Activated T-helper 2 cell treated with anti-CD3 and anti-CD28 coated beads, Interferon-gamma antibody, Interleukin-2, Interleukin-4, amounts not matched to agents 10 μg/mL and 5 μg/mL and 100 μg/mL, durations not matched to agents 14 hours and 24 hours and 36 hours (primary cell): ENCODE data around the gene TPCN1. TPM values are rescaled to one million over a fixed set of nuclear protein-coding genes. Genes with fewer than 3 reads are reported as not detected.

Experiments used
- DNase-seq: peaks from one replicate; pipeline ENCODE4 v3.0.0; 2021; ENCODE audit warnings: low spot score
- H3K27ac Mint-ChIP-seq: one replicate; pipeline ENCODE4 v1.8.0; 2021; ENCODE audit warnings: mixed read lengths
- H3K27me3 Mint-ChIP-seq: one replicate; pipeline ENCODE4 v1.8.0; 2021; ENCODE audit warnings: low read depth, mixed read lengths
- H3K36me3 Mint-ChIP-seq: one replicate; pipeline ENCODE4 v1.8.0; 2021; ENCODE audit warnings: low read depth, mixed read lengths
- H3K4me1 Mint-ChIP-seq: one replicate; pipeline ENCODE4 v1.8.0; 2021; ENCODE audit warnings: low read depth, mixed read lengths
- H3K4me3 Mint-ChIP-seq: one replicate; pipeline ENCODE4 v1.8.0; 2021; ENCODE audit warnings: low read depth, mild to moderate bottlenecking, moderate library complexity, mixed read lengths
- H3K9me3 Mint-ChIP-seq: one replicate; pipeline ENCODE4 v1.8.0; 2021; ENCODE audit warnings: mixed read lengths
- intact Hi-C: fragments of 100-400 bp; cut with micrococcal nuclease; formaldehyde crosslinking; loops from one replicate; pipeline ENCODE4 v1.15.1; 2023
- total RNA-seq: library from RNA; stranded (reverse); gene quantifications from 2 replicates; pipeline ENCODE4 v1.2.3, GENCODE V29; 2022

The TPCN1 gene
- total RNA-seq, 1 donor from 2014 or later, result 47.5 TPM

- Mint-ChIP-seq H3K9me3 (no peaks in the 10 kb centered on the region), H3K36me3 (peaks cover 51% of the 10 kb centered on the region), H3K4me3 (no peak overlapping the region), H3K27ac (no peak overlapping the region), H3K4me1 (peaks cover 30% of the 10 kb centered on the region), H3K27me3 (no peaks in the 10 kb centered on the region)
- intact Hi-C loops, result no loop called here
- no peak for DNase-seq
Measured at GRCh38 chr12:113267621-113268020, 46.4 kb downstream of the TPCN1 start.

DNA sequence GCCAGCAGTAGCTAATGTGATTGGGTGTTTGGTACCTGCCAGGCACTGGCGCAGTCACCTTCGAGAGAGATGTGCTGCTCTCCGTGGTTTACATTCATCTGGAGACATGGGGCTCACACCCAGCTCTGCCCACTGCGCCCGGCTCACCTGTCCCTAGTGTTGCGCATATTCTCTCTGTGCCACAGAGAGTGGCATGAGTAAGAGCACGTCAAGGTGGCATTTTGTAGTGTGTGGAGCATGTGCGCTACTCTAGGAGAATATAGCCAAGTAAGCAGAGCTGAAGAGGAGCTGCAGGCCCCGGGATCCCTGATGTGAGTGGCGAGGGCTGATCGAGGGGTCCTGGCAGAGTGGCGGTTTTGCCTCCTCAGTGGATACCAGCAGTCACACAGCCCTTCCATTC is 46.9 kb downstream of the TPCN1 start:
- Mint-ChIP-seq H3K27me3 (no peaks in the 10 kb centered on the region), H3K27ac (no peak overlapping the region), H3K4me1 (peaks cover 28% of the 10 kb centered on the region), H3K36me3 (peaks cover 48% of the 10 kb centered on the region), H3K4me3 (no peak overlapping the region), H3K9me3 (no peaks in the 10 kb centered on the region)
- intact Hi-C loops, result no loop called here
- no peak for DNase-seq

- Mint-ChIP-seq H3K36me3 (peaks cover 48% of the 10 kb centered on the region), H3K9me3 (no peaks in the 10 kb centered on the region), H3K27me3 (no peaks in the 10 kb centered on the region), H3K27ac (no peak overlapping the region), H3K4me3 (no peak overlapping the region), H3K4me1 (peaks cover 25% of the 10 kb centered on the region)
- DNase-seq, result no peak
- intact Hi-C loops, result no loop called here
Measured at GRCh38 chr12:113268621-113269020, 47.4 kb downstream of the TPCN1 start.

- Mint-ChIP-seq H3K9me3 (no peaks in the 10 kb centered on the region), H3K27me3 (no peaks in the 10 kb centered on the region), H3K27ac (no peak overlapping the region), H3K4me3 (no peak overlapping the region), H3K36me3 (peaks cover 41% of the 10 kb centered on the region), H3K4me1 (peaks cover 19% of the 10 kb centered on the region)
- no peak for DNase-seq
- intact Hi-C loops, result no loop called here
Measured at GRCh38 chr12:113269257-113269943, 48.1 kb downstream of the TPCN1 start.

DNA sequence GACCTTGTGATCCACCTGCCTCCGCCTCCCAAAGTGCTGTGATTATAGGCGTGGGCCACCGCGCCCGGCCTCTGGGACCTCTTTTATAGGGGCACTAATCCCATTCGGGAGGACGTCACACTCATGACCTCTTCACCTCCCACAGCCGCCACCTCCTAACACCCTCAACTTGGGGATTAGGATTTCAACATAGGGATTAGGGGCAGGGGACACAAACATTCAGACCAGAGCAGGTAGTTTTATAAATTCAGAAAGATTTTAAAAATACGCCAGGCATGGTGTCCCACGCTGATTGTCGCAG is 49.4 kb downstream of the TPCN1 start:
- Mint-ChIP-seq H3K27me3 (no peaks in the 10 kb centered on the region), H3K9me3 (no peaks in the 10 kb centered on the region), H3K4me1 (peaks cover 17% of the 10 kb centered on the region), H3K36me3 (peaks cover 38% of the 10 kb centered on the region), H3K4me3 (no peak overlapping the region), H3K27ac (no peak overlapping the region)
- intact Hi-C loops, result no loop called here
- DNase-seq, result no peak

DNA sequence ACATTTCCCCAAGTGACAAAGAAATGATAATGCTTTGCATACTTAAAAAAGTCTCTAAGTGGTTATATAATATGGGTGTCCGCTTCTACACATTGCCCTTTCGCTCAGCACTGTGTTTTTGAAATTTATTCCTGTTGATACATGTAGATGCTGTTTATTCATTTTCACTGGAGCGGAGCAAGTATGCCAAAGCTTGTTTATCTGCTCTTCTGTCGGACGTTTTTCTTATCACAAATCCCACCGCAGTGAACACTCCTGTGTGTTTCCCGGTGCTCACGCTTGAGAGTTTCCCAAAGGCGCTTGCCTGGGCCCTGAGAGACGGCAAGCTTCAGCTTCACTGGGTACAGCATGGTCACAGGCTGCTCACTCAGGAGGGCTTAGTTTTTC is 50.2 kb downstream of the TPCN1 start:
- H3K4me3 Mint-ChIP-seq, result no peak overlapping the region
- DNase-seq, result no peak
- H3K4me1 Mint-ChIP-seq, result peaks cover 17% of the 10 kb centered on the region
- no peaks in the 10 kb centered on the region for H3K9me3 Mint-ChIP-seq
- H3K27me3 Mint-ChIP-seq, result no peaks in the 10 kb centered on the region
- intact Hi-C loops, result no loop called here
- H3K36me3 Mint-ChIP-seq, result peaks cover 30% of the 10 kb centered on the region
- H3K27ac Mint-ChIP-seq, result peak overlapping the region; percentile 8

DNA sequence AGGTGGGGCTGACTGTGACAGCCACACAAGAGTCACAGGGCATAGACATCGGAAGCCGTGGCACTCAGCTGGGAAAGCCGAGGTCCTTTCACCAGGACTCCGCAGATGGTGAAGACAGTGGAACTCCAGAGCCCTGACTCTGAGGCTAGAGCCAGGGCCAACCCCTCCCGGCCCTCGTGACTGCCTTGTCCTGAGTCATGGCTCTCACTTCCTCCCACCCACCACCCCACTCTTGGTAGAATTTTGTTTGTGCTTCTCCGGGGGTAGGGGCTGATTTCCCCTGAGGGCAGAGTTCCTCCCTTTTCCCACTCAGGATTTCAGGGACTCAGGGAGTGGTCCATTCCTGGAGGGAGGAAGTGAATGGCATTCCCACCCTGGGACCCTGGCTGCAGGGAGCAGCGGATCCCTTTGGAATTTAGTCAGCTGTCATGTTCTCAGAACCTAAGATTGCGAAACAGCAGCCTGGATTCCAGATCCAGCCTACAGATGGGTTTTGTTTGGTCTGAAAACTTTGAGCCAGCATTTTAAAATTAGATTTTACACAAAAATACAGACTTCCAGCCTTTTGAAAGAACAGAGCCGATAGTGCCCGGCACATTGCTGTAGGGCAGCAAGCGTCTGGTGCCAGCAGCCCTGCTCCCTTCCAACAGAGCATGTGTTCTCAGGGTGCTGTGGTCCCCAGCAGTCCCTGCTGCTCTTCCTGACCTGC is 50.7 kb downstream of the TPCN1 start:
- Mint-ChIP-seq H3K4me3 (no peak overlapping the region), H3K9me3 (no peaks in the 10 kb centered on the region), H3K27ac (peak overlapping the region; percentile 36), H3K27me3 (no peaks in the 10 kb centered on the region), H3K36me3 (peaks cover 27% of the 10 kb centered on the region), H3K4me1 (peaks cover 15% of the 10 kb centered on the region)
- DNase-seq, result no peak
- intact Hi-C loops, result loop anchor here (1.0 kb wide), 1 partner anchor 10 kb away; no protein-coding TSS in a partner anchor

DNA sequence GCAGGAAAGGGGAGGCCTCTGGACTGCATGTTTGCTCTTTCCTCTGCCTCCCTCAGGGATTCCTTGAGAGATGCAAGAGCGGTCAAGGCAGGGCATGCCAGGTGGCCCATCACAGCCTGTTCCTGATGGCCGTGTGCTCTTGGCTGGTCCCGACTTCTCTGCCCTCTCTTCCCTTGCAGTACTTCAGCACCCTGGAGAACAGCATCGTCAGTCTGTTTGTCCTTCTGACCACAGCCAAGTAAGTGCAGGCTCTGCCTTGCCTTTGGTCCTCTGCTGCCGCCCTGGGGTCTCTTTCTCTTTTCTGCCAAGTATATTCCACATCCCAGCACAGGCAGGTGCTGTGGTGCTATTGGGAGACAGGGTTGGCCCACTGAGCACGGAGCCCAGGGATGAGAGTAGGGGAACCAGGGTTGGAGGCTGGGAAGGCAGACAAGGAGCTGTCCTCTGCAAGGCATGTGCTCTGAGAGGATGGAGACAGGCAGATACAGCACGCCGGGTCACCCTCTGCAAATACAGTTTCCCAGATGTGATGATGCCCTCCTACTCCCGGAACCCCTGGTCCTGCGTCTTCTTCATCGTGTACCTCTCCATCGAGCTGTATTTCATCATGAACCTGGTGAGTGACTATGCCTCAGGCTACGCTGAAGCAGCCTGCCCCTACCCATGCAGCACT is 51.9 kb downstream of the TPCN1 start:
- Mint-ChIP-seq H3K27ac (no peak overlapping the region), H3K27me3 (no peaks in the 10 kb centered on the region), H3K4me3 (no peak overlapping the region), H3K36me3 (peaks cover 22% of the 10 kb centered on the region), H3K9me3 (no peaks in the 10 kb centered on the region), H3K4me1 (peaks cover 14% of the 10 kb centered on the region)
- DNase-seq, result no peak
- intact Hi-C loops, result no loop called here

GRCh38 chr12:113274848-113275247 is 53.6 kb downstream of the TPCN1 start:
- intact Hi-C loops, result no loop called here
- no peak for DNase-seq
- Mint-ChIP-seq H3K4me1 (peaks cover 14% of the 10 kb centered on the region), H3K9me3 (no peaks in the 10 kb centered on the region), H3K4me3 (no peak overlapping the region), H3K36me3 (peaks cover 30% of the 10 kb centered on the region), H3K27me3 (no peaks in the 10 kb centered on the region), H3K27ac (no peak overlapping the region)

GRCh38 chr12:113276306-113276705 is 55.0 kb downstream of the TPCN1 start:
- Mint-ChIP-seq H3K36me3 (peaks cover 28% of the 10 kb centered on the region), H3K4me1 (peaks cover 16% of the 10 kb centered on the region), H3K27ac (no peak overlapping the region), H3K9me3 (no peaks in the 10 kb centered on the region), H3K27me3 (no peaks in the 10 kb centered on the region), H3K4me3 (no peak overlapping the region)
- DNase-seq, result no peak
- intact Hi-C loops, result no loop called here

DNA sequence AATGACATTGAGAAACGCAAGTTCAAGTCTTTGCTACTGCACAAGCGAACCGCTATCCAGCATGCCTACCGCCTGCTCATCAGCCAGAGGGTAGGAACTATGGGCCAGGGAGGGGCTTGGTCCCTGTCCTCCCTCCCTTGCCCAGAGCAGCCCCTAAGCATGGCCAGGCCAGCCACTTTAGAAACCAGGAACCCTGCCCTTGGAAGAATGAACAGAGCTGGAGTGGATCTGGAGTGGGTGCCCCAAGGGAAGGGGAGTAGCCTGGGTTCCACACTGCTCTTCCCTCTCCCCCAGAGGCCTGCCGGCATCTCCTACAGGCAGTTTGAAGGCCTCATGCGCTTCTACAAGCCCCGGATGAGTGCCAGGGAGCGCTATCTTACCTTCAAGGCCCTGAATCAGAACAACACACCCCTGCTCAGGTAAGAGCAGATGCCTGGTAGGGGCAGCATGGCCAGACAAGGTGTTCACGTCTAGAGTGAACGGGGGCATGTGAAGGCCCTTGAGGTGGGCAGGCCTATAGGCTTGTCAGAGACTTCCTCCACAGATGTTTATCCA is 55.8 kb downstream of the TPCN1 start:
- Mint-ChIP-seq H3K4me3 (no peak overlapping the region), H3K36me3 (peaks cover 23% of the 10 kb centered on the region), H3K27ac (no peak overlapping the region), H3K4me1 (peaks cover 9% of the 10 kb centered on the region), H3K9me3 (no peaks in the 10 kb centered on the region), H3K27me3 (no peaks in the 10 kb centered on the region)
- intact Hi-C loops, result no loop called here
- no peak for DNase-seq

DNA sequence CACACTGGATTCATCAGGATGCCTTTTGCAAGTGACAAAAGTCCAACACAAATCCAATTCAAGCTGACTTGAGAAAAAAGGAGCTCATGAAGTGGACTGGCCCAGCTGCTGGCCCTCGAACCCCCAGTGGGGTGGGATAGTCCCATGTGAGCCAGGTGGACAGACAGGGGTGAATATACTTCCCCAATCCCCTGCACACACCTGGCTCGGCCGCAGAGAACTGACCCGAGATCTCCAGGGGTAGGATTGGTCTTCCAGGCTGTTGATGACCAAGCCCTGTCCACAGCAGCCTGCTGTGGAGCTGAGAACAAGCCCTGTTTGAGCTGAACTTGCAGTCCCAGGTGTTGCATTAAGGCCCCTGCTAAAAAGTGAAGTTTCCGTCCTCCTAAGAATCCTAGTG is 56.2 kb downstream of the TPCN1 start:
- H3K27me3 Mint-ChIP-seq, result no peaks in the 10 kb centered on the region
- intact Hi-C loops, result no loop called here
- H3K27ac Mint-ChIP-seq, result no peak overlapping the region
- H3K9me3 Mint-ChIP-seq, result no peaks in the 10 kb centered on the region
- DNase-seq, result no peak
- peaks cover 23% of the 10 kb centered on the region for H3K36me3 Mint-ChIP-seq
- H3K4me1 Mint-ChIP-seq, result peaks cover 4% of the 10 kb centered on the region
- H3K4me3 Mint-ChIP-seq, result no peak overlapping the region

DNA sequence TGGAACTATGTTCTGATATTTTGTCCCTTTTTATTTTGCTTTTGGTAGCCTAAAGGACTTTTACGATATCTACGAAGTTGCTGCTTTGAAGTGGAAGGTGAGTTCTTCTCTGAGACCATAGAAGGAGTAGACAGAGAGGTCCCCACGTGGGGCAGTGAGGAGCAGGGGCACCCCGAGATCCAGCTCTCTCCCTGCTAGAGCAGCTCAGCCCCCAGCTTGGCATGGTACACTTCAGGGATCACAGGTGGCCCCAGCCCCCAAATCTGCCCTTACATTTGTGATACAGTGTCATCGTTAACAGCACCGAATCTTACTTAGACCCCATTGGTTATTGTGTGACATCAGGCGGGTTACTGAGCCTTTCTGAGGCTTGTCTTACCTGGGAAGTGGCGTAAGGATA is 56.9 kb downstream of the TPCN1 start:
- no peak for DNase-seq
- Mint-ChIP-seq H3K4me3 (no peak overlapping the region), H3K36me3 (peaks cover 23% of the 10 kb centered on the region), H3K9me3 (no peaks in the 10 kb centered on the region), H3K27me3 (no peaks in the 10 kb centered on the region), H3K27ac (no peak overlapping the region), H3K4me1 (peaks cover 2% of the 10 kb centered on the region)
- intact Hi-C loops, result no loop called here
